Measurements from ENCODE around the gene DLG4.

DNA sequence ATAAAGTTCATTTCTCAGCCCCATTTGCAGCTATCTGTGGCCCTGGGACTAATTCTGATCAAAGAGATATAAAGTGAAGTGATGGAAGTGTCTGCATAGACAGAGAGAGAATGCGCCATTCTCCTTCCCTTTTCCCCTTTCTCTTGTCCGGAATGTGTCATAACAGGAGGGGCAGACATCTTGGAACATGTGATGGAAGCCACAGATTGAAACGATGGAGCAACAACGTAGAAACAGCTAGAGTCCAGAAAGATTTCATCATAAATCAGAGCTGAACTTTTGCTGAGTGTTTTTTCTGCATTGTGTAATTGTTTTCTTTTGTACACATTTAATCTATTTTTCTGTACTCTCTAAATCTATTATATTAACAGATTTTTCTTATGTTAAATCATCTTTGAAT lies 51.8 kb downstream of the DLG4 start:
- TF ChIP-seq, protein P1, sequence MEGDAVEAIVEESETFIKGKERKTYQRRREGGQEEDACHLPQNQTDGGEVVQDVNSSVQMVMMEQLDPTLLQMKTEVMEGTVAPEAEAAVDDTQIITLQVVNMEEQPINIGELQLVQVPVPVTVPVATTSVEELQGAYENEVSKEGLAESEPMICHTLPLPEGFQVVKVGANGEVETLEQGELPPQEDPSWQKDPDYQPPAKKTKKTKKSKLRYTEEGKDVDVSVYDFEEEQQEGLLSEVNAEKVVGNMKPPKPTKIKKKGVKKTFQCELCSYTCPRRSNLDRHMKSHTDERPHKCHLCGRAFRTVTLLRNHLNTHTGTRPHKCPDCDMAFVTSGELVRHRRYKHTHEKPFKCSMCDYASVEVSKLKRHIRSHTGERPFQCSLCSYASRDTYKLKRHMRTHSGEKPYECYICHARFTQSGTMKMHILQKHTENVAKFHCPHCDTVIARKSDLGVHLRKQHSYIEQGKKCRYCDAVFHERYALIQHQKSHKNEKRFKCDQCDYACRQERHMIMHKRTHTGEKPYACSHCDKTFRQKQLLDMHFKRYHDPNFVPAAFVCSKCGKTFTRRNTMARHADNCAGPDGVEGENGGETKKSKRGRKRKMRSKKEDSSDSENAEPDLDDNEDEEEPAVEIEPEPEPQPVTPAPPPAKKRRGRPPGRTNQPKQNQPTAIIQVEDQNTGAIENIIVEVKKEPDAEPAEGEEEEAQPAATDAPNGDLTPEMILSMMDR (IDR thresholded peaks at IDR 0.05; ENCODE audit: borderline replicate concordance, extremely low read depth, low read length, poor library complexity, severe bottlenecking) = no peak
- TF ChIP-seq EZH2 (IDR thresholded peaks at IDR 0.05; ENCODE audit: borderline replicate concordance, low read depth, low read length, severe bottlenecking) = no peak
